D721Med (cell line): ENCODE data around the gene STAB1.

ENCODE experiments used
- DNase-seq: peaks from one replicate; pipeline ENCODE4 v3.0.0; 2011; ENCODE audit warnings: low spot score; ENCODE audit not compliant: insufficient read length
- FAIRE-seq: peaks from 2 replicates; lab custom pipeline; 2011; peaks lifted over from hg19 to GRCh38; lab: Jason Lieb, UNC
- TF ChIP-seq, protein P1 (sequence below): IDR thresholded peaks from 2 replicates; pipeline ENCODE4 v1.5.1; 2012; ENCODE audit warnings: mild to moderate bottlenecking, control low read depth; ENCODE audit not compliant: insufficient read depth; ENCODE audit errors: missing control alignments

Gene STAB1

GRCh38 chr3:52456169-52456799 is 38.9 kb upstream of the STAB1 start:
- DNase-seq (no peak), FAIRE-seq (no peak)
- TF ChIP-seq, protein P1, sequence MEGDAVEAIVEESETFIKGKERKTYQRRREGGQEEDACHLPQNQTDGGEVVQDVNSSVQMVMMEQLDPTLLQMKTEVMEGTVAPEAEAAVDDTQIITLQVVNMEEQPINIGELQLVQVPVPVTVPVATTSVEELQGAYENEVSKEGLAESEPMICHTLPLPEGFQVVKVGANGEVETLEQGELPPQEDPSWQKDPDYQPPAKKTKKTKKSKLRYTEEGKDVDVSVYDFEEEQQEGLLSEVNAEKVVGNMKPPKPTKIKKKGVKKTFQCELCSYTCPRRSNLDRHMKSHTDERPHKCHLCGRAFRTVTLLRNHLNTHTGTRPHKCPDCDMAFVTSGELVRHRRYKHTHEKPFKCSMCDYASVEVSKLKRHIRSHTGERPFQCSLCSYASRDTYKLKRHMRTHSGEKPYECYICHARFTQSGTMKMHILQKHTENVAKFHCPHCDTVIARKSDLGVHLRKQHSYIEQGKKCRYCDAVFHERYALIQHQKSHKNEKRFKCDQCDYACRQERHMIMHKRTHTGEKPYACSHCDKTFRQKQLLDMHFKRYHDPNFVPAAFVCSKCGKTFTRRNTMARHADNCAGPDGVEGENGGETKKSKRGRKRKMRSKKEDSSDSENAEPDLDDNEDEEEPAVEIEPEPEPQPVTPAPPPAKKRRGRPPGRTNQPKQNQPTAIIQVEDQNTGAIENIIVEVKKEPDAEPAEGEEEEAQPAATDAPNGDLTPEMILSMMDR, result no peak

- TF ChIP-seq, protein P1, result no peak
- no peak for FAIRE-seq
These were observed 38.3 kb upstream of the STAB1 start for GRCh38 chr3:52456800-52457183.

GRCh38 chr3:52458031-52458760 is 36.9 kb upstream of the STAB1 start:
- TF ChIP-seq, protein P1, result no peak
- no peak for FAIRE-seq
- no peak for DNase-seq

More at GRCh38 chr3:52456800-52457183, 38.3 kb upstream of the STAB1 start:
- DNase-seq, result no peak

- DNase-seq, result peak; percentile 75
- FAIRE-seq, result peak; percentile 97
- TF ChIP-seq, protein P1, result no peak
These were observed 36.2 kb upstream of the STAB1 start for GRCh38 chr3:52458770-52459545.

DNA sequence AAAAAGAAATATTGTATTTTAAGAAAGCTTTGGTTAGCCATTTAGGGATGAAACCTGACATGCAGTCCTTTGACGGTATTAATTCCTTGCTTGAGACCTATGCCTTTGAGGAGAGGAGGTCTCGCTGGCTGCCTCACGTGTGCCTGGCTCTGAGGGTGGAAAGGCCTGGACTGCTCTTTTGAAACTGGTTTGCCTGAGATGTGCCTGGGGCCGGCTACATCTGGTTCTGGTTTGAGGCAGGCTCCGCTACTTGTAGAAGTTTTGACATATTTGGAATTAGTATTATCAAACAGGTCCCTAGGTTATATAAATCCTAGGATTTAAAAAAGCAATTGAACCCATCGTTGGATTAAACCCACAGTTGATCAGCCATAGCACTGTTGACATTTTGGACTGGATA is 33.3 kb upstream of the STAB1 start:
- FAIRE-seq (no peak), DNase-seq (no peak)
- TF ChIP-seq, protein P1, result no peak

- FAIRE-seq (no peak), DNase-seq (no peak)
- TF ChIP-seq, protein P1, result no peak
These were observed 31.7 kb upstream of the STAB1 start for GRCh38 chr3:52463416-52463815.
